ENCODE data around the gene SEPTIN12.

- TF ChIP-seq JUNB (IDR thresholded peaks at IDR 0.05) (no peak), CTCF (IDR thresholded peaks at IDR 0.05 in 2 of 3, conservative IDR thresholded peaks at IDR 0.05 in 1 of 3; ENCODE audit: control insufficient read depth in 2 of 3, extremely low read depth in 1 of 3, insufficient read depth in 1 of 3, low read depth in 3 of 3, low read length in 3 of 3) (no peak), CUX1 (IDR thresholded peaks at IDR 0.05; ENCODE audit: insufficient replicate concordance, low read depth, low read length) (no peak), TCF7 (IDR thresholded peaks at IDR 0.05; ENCODE audit: borderline replicate concordance) (no peak), CBX3 (IDR thresholded peaks at IDR 0.05; ENCODE audit: borderline replicate concordance, low read depth) (no peak), E4F1 (IDR thresholded peaks at IDR 0.05; ENCODE audit: borderline replicate concordance, partially characterized antibody) (no peak), YBX1 (IDR thresholded peaks at IDR 0.05) (no peak), ZNF207 (IDR thresholded peaks at IDR 0.05; ENCODE audit: borderline replicate concordance) (no peak), ATF3 (IDR thresholded peaks at IDR 0.05; ENCODE audit: borderline replicate concordance, extremely low read depth, low read depth, low read length) (no peak)
Measured at GRCh38 chr16:4806280-4806679, 18.1 kb upstream of the SEPTIN12 start.
